GM23338 (cell line): ENCODE data around the gene JAK3. TPM values are rescaled to one million over a fixed set of nuclear protein-coding genes. Genes with fewer than 3 reads are reported as not detected.
A peak's percentile ranks its signal among the peaks of the same experiment; 100 is the strongest.

Experiments
- ATAC-seq: fragments of 200-7000 bp; cut with Tn5 transposase; 3 replicates; pipeline ENCODE4 v1.9.1; 2020
- DNase-seq: peaks from one replicate; pipeline ENCODE4 v3.0.0-alpha.2; 2015; ENCODE audit warnings: low spot score
- H2AFZ ChIP-seq: fragments of 200-600 bp; sonication (generic); 2 replicates; pipeline ENCODE4 v1.8.0; 2016; ENCODE audit warnings: antibody characterized with exemption, mild to moderate bottlenecking, moderate library complexity
- H3F3A ChIP-seq: fragments of 200-600 bp; sonication (generic); replicated peaks from 2 replicates; pipeline ENCODE4 v1.8.0; 2017; ENCODE audit warnings: antibody characterized with exemption, mixed run types, low read depth
- H3K27ac ChIP-seq: fragments of 200-600 bp; sonication (generic); 2 replicates; pipeline ENCODE4 v1.6.1; 2016; ENCODE audit warnings: low read depth
- H3K27me3 ChIP-seq: fragments of 200-600 bp; sonication (generic); 2 replicates; pipeline ENCODE4 v1.8.0; 2016; ENCODE audit warnings: mild to moderate bottlenecking, mixed run types, moderate library complexity; ENCODE audit not compliant: insufficient read depth
- H3K36me3 ChIP-seq: fragments of 200-600 bp; sonication (generic); 2 replicates; pipeline ENCODE4 v1.8.0; 2016; ENCODE audit warnings: mild to moderate bottlenecking; ENCODE audit not compliant: insufficient read depth
- H3K4me1 ChIP-seq: fragments of 200-600 bp; sonication (generic); 2 replicates; pipeline ENCODE4 v1.8.0; 2016; ENCODE audit warnings: mild to moderate bottlenecking, moderate library complexity; ENCODE audit not compliant: insufficient read depth
- H3K4me2 ChIP-seq: fragments of 200-600 bp; sonication (generic); 2 replicates; pipeline ENCODE4 v1.7.1; 2017; ENCODE audit warnings: mixed run types
- H3K4me3 ChIP-seq: fragments of 200-600 bp; sonication (generic); 2 replicates; pipeline ENCODE4 v1.6.1; 2016; ENCODE audit warnings: mixed run types
- H3K79me2 ChIP-seq: fragments of 200-600 bp; sonication (generic); replicated peaks from 2 replicates; pipeline ENCODE4 v1.8.0; 2017; ENCODE audit warnings: mild to moderate bottlenecking; ENCODE audit not compliant: insufficient read depth
- H3K9me2 ChIP-seq: fragments of 200-600 bp; sonication (generic); 2 replicates; pipeline ENCODE4 v1.8.0; 2017; ENCODE audit not compliant: insufficient read depth
- H4K20me1 ChIP-seq: fragments of 200-600 bp; sonication (generic); replicated peaks from 2 replicates; pipeline ENCODE4 v1.8.0; 2017; ENCODE audit warnings: mild to moderate bottlenecking; ENCODE audit not compliant: insufficient read depth
- H3K27ac Mint-ChIP-seq: 2 replicates; pipeline ENCODE4 v1.8.0; 2020; ENCODE audit warnings: inconsistent platforms, mild to moderate bottlenecking, moderate library complexity, mixed read lengths
- H3K27me3 Mint-ChIP-seq: 3 replicates; pipeline ENCODE4 v1.8.0; 2022; ENCODE audit warnings: low read depth, mild to moderate bottlenecking, moderate library complexity, mixed read lengths, inconsistent platforms; ENCODE audit not compliant: insufficient read depth, poor library complexity
- H3K36me3 Mint-ChIP-seq: 3 replicates; pipeline ENCODE4 v1.8.0; 2021; ENCODE audit warnings: low read depth, mild to moderate bottlenecking, inconsistent platforms, moderate library complexity, mixed read lengths
- H3K4me1 Mint-ChIP-seq: 3 replicates; pipeline ENCODE4 v1.8.0; 2020; ENCODE audit warnings: mild to moderate bottlenecking, inconsistent platforms, mixed read lengths
- H3K4me3 Mint-ChIP-seq: 3 replicates; pipeline ENCODE4 v1.8.0; 2021; ENCODE audit warnings: moderate library complexity, mild to moderate bottlenecking, inconsistent platforms, mixed read lengths
- H3K9me3 Mint-ChIP-seq: 3 replicates; pipeline ENCODE4 v1.8.0; 2020; ENCODE audit warnings: moderate library complexity, mild to moderate bottlenecking, inconsistent platforms, mixed read lengths
- CREB1 ChIP-seq: fragments of 250-450 bp; sonication (Bioruptor Pico); IDR thresholded peaks from 2 replicates; pipeline ENCODE4 v1.5.0; 2020; ENCODE audit warnings: low read depth, mild to moderate bottlenecking, moderate library complexity
- EZH2 ChIP-seq: fragments of 200-600 bp; sonication (generic); IDR thresholded peaks from one replicate; pipeline ENCODE4 v1.8.0; 2017; ENCODE audit warnings: antibody characterized with exemption, mild to moderate bottlenecking, low read depth; ENCODE audit not compliant: unreplicated experiment
- EZH2phosphoT487 ChIP-seq: fragments of 200-600 bp; sonication (generic); IDR thresholded peaks from one replicate; pipeline ENCODE4 v1.8.1; 2018; ENCODE audit warnings: antibody characterized with exemption; ENCODE audit not compliant: unreplicated experiment
- JUNB ChIP-seq: IDR thresholded peaks from one replicate; pipeline ENCODE4 v1.6.1; 2016; ENCODE audit warnings: antibody characterized with exemption; ENCODE audit not compliant: unreplicated experiment
- NANOG ChIP-seq: IDR thresholded peaks from 2 replicates; pipeline ENCODE4 v1.6.1; 2016; ENCODE audit warnings: antibody characterized with exemption, borderline replicate concordance
- POLR2AphosphoS5 ChIP-seq: IDR thresholded peaks from 2 replicates; pipeline ENCODE4 v1.6.1; 2016; ENCODE audit warnings: antibody characterized with exemption, low read depth
- STAT1 ChIP-seq: IDR thresholded peaks from one replicate; pipeline ENCODE4 v1.6.1; 2016; ENCODE audit warnings: antibody characterized with exemption; ENCODE audit not compliant: unreplicated experiment
- ZNF114 ChIP-seq: fragments of 250-450 bp; sonication (Bioruptor Pico); IDR thresholded peaks from 2 replicates; pipeline ENCODE4 v1.5.0; 2020; ENCODE audit warnings: mild to moderate bottlenecking, moderate library complexity
- ZNF331 ChIP-seq: fragments of 250-450 bp; sonication (Bioruptor Pico); IDR thresholded peaks from 2 replicates; pipeline ENCODE4 v1.5.0; 2020; ENCODE audit warnings: low read depth, mild to moderate bottlenecking, moderate library complexity
- polyA plus RNA-seq: library from polyadenylated mRNA; unstranded; fragments of >200 nt; fragmentation: Nextera tagmentation; extraction: Ambion mirVana; gene quantifications from 2 replicates; pipeline ENCODE4 v1.2.1, GENCODE V29; 2016
- total RNA-seq: library from RNA; depleted of rRNA; stranded (reverse); fragments of >200 nt; shearing (Covaris generic); gene quantifications from 2 replicates; pipeline ENCODE4 v1.2.3, GENCODE V29; 2014
- TF ChIP-seq, protein P1 (sequence below): fragments of 250-450 bp; sonication (Bioruptor Pico); IDR thresholded peaks from 2 replicates; pipeline ENCODE4 v1.5.0; 2020; ENCODE audit warnings: mild to moderate bottlenecking, moderate library complexity
- TF ChIP-seq, protein P2 (sequence below), 2 experiments: fragments of 200-600 bp in 1 of 2; sonication (generic) in 1 of 2; conservative IDR thresholded peaks; 2 replicates each; pipeline versions ENCODE4 v1.5.1 to v1.6.1; 2016 to 2017; ENCODE audit warnings: antibody characterized with exemption in 2 of 2, low read depth in 2 of 2, mild to moderate bottlenecking in 2 of 2, moderate library complexity in 1 of 2
- TF ChIP-seq, protein P3 (sequence below): IDR thresholded peaks from one replicate; pipeline ENCODE4 v1.6.1; 2018; ENCODE audit warnings: antibody characterized with exemption; ENCODE audit not compliant: unreplicated experiment
- TF ChIP-seq, protein P4 (sequence below): IDR thresholded peaks from 2 replicates; pipeline ENCODE4 v1.6.1; 2016; ENCODE audit warnings: antibody characterized with exemption

Gene JAK3
- total and polyA plus RNA-seq, 2 experiments from 2014 or later = 2.9 to 5.4 TPM

DNA sequence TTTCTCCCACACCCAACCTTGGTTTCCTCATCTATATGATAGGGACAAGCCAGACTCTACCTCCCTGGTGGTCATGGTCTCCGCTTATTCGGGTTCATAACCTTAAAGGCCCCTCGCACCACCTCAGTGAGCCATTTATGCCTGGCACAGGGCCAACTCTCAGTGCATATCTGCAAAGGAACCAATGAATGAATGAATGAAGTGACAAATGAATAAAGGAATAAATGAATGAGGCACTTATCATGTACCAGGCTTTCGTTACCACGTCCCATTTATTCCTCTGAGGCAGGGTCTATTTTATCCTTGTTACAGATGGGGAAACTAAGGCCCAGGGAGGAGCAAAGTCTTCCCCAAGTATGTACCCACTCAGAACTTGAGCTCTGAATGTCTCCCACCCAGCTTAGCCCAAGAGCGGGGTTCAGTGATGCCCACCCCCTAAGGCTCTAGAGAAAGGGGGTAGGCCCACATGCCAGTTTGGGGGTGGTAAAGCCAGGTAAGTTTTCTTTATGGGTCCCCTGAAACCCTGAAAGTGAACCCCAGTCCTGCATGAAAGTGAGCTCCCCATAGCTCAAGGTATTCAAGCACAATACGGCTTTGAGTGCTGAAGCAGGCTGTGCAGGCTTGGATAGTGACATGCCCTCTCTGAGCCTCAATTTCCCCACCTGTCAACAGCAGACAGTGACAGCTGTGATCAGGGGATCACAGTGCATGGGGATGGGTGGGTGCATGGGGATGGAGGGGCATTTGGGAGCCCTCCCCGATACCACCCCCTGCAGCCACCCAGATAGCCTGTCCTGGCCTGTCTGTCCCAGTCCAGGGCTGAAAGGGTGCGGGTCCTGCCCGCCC lies 23.5 kb upstream of the JAK3 start:
- DNase-seq (no peak), ATAC-seq (no peak)
- Mint-ChIP-seq H3K36me3 (no peaks in the 10 kb centered on the region), H3K27me3 (peaks cover 41% of the 10 kb centered on the region), H3K27ac (no peak overlapping the region), H3K9me3 (no peaks in the 10 kb centered on the region), H3K4me1 (peaks cover 12% of the 10 kb centered on the region), H3K4me3 (no peak overlapping the region)
- H3K9me2 ChIP-seq = no peaks in the 10 kb centered on the region
- no peaks in the 10 kb centered on the region for H3K79me2 ChIP-seq
- H3K27ac ChIP-seq = no peak overlapping the region
- TF ChIP-seq, protein P1, sequence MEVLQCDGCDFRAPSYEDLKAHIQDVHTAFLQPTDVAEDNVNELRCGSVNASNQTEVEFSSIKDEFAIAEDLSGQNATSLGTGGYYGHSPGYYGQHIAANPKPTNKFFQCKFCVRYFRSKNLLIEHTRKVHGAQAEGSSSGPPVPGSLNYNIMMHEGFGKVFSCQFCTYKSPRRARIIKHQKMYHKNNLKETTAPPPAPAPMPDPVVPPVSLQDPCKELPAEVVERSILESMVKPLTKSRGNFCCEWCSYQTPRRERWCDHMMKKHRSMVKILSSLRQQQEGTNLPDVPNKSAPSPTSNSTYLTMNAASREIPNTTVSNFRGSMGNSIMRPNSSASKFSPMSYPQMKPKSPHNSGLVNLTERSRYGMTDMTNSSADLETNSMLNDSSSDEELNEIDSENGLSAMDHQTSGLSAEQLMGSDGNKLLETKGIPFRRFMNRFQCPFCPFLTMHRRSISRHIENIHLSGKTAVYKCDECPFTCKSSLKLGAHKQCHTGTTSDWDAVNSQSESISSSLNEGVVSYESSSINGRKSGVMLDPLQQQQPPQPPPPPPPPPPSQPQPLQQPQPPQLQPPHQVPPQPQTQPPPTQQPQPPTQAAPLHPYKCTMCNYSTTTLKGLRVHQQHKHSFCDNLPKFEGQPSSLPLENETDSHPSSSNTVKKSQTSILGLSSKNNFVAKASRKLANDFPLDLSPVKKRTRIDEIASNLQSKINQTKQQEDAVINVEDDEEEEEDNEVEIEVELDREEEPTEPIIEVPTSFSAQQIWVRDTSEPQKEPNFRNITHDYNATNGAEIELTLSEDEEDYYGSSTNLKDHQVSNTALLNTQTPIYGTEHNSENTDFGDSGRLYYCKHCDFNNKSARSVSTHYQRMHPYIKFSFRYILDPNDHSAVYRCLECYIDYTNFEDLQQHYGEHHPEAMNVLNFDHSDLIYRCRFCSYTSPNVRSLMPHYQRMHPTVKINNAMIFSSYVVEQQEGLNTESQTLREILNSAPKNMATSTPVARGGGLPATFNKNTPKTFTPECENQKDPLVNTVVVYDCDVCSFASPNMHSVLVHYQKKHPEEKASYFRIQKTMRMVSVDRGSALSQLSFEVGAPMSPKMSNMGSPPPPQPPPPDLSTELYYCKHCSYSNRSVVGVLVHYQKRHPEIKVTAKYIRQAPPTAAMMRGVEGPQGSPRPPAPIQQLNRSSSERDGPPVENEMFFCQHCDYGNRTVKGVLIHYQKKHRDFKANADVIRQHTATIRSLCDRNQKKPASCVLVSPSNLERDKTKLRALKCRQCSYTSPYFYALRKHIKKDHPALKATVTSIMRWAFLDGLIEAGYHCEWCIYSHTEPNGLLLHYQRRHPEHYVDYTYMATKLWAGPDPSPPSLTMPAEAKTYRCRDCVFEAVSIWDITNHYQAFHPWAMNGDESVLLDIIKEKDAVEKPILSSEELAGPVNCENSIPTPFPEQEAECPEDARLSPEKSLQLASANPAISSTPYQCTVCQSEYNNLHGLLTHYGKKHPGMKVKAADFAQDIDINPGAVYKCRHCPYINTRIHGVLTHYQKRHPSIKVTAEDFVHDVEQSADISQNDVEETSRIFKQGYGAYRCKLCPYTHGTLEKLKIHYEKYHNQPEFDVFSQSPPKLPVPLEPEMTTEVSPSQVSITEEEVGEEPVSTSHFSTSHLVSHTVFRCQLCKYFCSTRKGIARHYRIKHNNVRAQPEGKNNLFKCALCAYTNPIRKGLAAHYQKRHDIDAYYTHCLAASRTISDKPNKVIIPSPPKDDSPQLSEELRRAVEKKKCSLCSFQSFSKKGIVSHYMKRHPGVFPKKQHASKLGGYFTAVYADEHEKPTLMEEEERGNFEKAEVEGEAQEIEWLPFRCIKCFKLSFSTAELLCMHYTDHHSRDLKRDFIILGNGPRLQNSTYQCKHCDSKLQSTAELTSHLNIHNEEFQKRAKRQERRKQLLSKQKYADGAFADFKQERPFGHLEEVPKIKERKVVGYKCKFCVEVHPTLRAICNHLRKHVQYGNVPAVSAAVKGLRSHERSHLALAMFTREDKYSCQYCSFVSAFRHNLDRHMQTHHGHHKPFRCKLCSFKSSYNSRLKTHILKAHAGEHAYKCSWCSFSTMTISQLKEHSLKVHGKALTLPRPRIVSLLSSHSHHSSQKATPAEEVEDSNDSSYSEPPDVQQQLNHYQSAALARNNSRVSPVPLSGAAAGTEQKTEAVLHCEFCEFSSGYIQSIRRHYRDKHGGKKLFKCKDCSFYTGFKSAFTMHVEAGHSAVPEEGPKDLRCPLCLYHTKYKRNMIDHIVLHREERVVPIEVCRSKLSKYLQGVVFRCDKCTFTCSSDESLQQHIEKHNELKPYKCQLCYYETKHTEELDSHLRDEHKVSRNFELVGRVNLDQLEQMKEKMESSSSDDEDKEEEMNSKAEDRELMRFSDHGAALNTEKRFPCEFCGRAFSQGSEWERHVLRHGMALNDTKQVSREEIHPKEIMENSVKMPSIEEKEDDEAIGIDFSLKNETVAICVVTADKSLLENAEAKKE (CRISPR knock-in tag) = no peak
- TF ChIP-seq CREB1 (CRISPR knock-in tag) (no peak), ZNF114 (CRISPR knock-in tag) (no peak), POLR2AphosphoS5 (no peak), STAT1 (no peak), ZNF331 (CRISPR knock-in tag) (no peak), JUNB (no peak), EZH2phosphoT487 (no peak), EZH2 (no peak), NANOG (no peak)
- TF ChIP-seq, protein P2, sequence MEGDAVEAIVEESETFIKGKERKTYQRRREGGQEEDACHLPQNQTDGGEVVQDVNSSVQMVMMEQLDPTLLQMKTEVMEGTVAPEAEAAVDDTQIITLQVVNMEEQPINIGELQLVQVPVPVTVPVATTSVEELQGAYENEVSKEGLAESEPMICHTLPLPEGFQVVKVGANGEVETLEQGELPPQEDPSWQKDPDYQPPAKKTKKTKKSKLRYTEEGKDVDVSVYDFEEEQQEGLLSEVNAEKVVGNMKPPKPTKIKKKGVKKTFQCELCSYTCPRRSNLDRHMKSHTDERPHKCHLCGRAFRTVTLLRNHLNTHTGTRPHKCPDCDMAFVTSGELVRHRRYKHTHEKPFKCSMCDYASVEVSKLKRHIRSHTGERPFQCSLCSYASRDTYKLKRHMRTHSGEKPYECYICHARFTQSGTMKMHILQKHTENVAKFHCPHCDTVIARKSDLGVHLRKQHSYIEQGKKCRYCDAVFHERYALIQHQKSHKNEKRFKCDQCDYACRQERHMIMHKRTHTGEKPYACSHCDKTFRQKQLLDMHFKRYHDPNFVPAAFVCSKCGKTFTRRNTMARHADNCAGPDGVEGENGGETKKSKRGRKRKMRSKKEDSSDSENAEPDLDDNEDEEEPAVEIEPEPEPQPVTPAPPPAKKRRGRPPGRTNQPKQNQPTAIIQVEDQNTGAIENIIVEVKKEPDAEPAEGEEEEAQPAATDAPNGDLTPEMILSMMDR (conservative IDR thresholded peaks at IDR 0.05; ENCODE audit: low read depth in 2 of 2) = no peak
- TF ChIP-seq, protein P3, sequence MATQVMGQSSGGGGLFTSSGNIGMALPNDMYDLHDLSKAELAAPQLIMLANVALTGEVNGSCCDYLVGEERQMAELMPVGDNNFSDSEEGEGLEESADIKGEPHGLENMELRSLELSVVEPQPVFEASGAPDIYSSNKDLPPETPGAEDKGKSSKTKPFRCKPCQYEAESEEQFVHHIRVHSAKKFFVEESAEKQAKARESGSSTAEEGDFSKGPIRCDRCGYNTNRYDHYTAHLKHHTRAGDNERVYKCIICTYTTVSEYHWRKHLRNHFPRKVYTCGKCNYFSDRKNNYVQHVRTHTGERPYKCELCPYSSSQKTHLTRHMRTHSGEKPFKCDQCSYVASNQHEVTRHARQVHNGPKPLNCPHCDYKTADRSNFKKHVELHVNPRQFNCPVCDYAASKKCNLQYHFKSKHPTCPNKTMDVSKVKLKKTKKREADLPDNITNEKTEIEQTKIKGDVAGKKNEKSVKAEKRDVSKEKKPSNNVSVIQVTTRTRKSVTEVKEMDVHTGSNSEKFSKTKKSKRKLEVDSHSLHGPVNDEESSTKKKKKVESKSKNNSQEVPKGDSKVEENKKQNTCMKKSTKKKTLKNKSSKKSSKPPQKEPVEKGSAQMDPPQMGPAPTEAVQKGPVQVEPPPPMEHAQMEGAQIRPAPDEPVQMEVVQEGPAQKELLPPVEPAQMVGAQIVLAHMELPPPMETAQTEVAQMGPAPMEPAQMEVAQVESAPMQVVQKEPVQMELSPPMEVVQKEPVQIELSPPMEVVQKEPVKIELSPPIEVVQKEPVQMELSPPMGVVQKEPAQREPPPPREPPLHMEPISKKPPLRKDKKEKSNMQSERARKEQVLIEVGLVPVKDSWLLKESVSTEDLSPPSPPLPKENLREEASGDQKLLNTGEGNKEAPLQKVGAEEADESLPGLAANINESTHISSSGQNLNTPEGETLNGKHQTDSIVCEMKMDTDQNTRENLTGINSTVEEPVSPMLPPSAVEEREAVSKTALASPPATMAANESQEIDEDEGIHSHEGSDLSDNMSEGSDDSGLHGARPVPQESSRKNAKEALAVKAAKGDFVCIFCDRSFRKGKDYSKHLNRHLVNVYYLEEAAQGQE = no peak
- TF ChIP-seq, protein P4, sequence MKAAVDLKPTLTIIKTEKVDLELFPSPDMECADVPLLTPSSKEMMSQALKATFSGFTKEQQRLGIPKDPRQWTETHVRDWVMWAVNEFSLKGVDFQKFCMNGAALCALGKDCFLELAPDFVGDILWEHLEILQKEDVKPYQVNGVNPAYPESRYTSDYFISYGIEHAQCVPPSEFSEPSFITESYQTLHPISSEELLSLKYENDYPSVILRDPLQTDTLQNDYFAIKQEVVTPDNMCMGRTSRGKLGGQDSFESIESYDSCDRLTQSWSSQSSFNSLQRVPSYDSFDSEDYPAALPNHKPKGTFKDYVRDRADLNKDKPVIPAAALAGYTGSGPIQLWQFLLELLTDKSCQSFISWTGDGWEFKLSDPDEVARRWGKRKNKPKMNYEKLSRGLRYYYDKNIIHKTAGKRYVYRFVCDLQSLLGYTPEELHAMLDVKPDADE = no peak
- peaks cover 41% of the 10 kb centered on the region for H3K27me3 ChIP-seq
- peak overlapping the region; percentile 62 for H3K4me2 ChIP-seq
- peaks cover 12% of the 10 kb centered on the region; the same call in 1 of the 2 replicates for H3K4me1 ChIP-seq
- peaks cover 14% of the 10 kb centered on the region; the same call in 1 of the 2 replicates for H3F3A ChIP-seq
- H3K4me3 ChIP-seq = 0 out of 2 replicates have a peak overlapping the region, but pooled peaks have one; percentile 30
- no peaks in the 10 kb centered on the region for H3K36me3 ChIP-seq
- no peak overlapping the region for H2AFZ ChIP-seq
- no peaks in the 10 kb centered on the region for H4K20me1 ChIP-seq
